ENCODE measurements around the gene TNPO3.

DNA sequence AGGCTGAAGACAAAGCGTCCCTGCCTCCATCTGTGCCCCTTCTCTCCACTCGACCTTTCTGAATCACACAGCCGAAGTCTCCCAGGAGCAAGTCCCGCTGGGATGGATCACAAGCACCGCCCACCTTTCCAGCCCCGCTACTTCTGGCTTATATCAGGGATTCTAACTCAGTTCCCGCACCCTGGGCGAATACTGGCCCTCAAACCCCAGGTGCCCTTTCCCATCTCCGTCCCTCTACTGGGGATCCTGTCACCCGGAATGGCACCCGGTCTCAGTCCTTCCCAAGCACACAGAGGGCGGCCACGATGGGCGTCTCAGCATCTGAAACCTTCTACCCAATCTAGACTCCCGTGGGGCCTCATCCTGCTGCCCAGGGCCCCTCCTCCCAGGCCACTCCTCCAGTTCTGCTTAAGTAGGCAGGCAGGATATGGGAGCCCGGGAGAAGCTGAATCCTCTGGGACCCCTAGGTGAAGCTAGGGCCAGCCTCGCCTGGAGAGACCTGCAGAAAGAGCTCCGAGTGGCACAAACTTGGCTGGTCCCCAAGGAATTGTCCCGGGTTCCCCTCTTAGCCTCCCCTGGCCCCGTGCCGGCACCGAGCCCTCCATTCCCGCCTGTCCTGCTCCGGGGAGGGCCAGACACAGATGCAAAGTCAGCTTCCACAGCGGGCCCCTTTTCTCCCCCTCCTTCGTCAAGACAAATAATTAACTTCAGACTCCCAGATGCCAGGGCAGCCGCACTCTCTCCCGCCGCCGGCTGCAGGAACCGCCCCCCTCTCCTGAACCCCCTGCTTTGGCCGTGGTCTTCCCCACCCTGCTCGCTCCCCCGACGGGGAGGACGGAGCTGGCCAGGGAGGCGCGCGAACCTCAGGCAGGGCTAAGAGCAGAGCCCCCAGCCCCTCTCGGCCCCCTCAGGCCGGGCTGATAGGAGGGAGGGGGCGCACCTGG, 145.0 kb downstream of the TNPO3 start:
- TF ChIP-seq, protein P1, sequence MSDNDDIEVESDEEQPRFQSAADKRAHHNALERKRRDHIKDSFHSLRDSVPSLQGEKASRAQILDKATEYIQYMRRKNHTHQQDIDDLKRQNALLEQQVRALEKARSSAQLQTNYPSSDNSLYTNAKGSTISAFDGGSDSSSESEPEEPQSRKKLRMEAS (IDR thresholded peaks at IDR 0.05): no peak
- TF ChIP-seq, protein P2, sequence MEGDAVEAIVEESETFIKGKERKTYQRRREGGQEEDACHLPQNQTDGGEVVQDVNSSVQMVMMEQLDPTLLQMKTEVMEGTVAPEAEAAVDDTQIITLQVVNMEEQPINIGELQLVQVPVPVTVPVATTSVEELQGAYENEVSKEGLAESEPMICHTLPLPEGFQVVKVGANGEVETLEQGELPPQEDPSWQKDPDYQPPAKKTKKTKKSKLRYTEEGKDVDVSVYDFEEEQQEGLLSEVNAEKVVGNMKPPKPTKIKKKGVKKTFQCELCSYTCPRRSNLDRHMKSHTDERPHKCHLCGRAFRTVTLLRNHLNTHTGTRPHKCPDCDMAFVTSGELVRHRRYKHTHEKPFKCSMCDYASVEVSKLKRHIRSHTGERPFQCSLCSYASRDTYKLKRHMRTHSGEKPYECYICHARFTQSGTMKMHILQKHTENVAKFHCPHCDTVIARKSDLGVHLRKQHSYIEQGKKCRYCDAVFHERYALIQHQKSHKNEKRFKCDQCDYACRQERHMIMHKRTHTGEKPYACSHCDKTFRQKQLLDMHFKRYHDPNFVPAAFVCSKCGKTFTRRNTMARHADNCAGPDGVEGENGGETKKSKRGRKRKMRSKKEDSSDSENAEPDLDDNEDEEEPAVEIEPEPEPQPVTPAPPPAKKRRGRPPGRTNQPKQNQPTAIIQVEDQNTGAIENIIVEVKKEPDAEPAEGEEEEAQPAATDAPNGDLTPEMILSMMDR (IDR thresholded peaks at IDR 0.05 in 2 of 3, conservative IDR thresholded peaks at IDR 0.05 in 1 of 3; ENCODE audit: borderline replicate concordance in 1 of 3, insufficient read depth in 1 of 3, low read depth in 2 of 3, low read length in 2 of 3): no peak
- TF ChIP-seq, protein P3, sequence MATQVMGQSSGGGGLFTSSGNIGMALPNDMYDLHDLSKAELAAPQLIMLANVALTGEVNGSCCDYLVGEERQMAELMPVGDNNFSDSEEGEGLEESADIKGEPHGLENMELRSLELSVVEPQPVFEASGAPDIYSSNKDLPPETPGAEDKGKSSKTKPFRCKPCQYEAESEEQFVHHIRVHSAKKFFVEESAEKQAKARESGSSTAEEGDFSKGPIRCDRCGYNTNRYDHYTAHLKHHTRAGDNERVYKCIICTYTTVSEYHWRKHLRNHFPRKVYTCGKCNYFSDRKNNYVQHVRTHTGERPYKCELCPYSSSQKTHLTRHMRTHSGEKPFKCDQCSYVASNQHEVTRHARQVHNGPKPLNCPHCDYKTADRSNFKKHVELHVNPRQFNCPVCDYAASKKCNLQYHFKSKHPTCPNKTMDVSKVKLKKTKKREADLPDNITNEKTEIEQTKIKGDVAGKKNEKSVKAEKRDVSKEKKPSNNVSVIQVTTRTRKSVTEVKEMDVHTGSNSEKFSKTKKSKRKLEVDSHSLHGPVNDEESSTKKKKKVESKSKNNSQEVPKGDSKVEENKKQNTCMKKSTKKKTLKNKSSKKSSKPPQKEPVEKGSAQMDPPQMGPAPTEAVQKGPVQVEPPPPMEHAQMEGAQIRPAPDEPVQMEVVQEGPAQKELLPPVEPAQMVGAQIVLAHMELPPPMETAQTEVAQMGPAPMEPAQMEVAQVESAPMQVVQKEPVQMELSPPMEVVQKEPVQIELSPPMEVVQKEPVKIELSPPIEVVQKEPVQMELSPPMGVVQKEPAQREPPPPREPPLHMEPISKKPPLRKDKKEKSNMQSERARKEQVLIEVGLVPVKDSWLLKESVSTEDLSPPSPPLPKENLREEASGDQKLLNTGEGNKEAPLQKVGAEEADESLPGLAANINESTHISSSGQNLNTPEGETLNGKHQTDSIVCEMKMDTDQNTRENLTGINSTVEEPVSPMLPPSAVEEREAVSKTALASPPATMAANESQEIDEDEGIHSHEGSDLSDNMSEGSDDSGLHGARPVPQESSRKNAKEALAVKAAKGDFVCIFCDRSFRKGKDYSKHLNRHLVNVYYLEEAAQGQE (IDR thresholded peaks at IDR 0.05; ENCODE audit: low read depth): no peak
- no peak for TF ChIP-seq EZH2phosphoT487 (IDR thresholded peaks at IDR 0.05; ENCODE audit: borderline replicate concordance)
- no peak for TF ChIP-seq YY1 (IDR thresholded peaks at IDR 0.05; ENCODE audit: extremely low read depth, insufficient replicate concordance, low read depth, low read length)
